ENCODE results near the gene RPS6KA4.

Gene RPS6KA4

DNA sequence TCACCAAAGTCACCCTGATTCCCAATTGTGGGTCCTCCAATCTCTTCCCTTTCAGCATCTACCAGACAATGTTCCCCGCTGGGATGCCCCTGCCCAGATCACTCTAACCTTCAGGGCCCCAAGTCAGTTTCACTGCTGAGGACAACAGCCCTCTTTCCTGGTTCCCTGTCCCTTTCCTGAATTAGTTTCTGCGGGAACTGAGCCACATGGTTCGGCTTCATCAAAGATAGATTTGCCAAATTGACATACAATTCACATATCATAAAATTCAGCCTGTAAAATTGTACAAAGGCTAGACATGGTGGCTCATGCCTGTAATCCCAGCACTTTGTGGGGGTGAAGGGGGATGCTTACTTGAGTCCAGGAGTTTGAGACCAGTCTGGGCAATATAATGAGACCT lies 31.0 kb upstream of the RPS6KA4 start:
- CTCF ChIA-PET = no interaction called here
- TF ChIP-seq SUZ12 (IDR thresholded peaks at IDR 0.05) = no peak
- no peak for TF ChIP-seq L3MBTL2 (conservative IDR thresholded peaks at IDR 0.05)
- TF ChIP-seq LEF1 (IDR thresholded peaks at IDR 0.05; ENCODE audit: borderline replicate concordance) = no peak
- TF ChIP-seq HDGF (IDR thresholded peaks at IDR 0.05; ENCODE audit: borderline replicate concordance) = no peak
- TF ChIP-seq ARNT (IDR thresholded peaks at IDR 0.05) = no peak
- no peak for TF ChIP-seq CTBP1 (IDR thresholded peaks at IDR 0.05; ENCODE audit: borderline replicate concordance)
- TF ChIP-seq NFRKB (IDR thresholded peaks at IDR 0.05) = no peak
- no peak for TF ChIP-seq ZNF384 (IDR thresholded peaks at IDR 0.05)
- no peak for TF ChIP-seq ELF4 (IDR thresholded peaks at IDR 0.05)
- no peak for TF ChIP-seq FOXK2 (IDR thresholded peaks at IDR 0.05)
- no peak for TF ChIP-seq FOXA1 (IDR thresholded peaks at IDR 0.05)
- no peak for DNase-seq (ENCODE audit: extremely low spot score)
- POLR2A ChIA-PET = interaction anchor here (1.3 to 5.6 kb wide), 2 partner anchors 9 to 10 kb away, joined by 9 to 60 read pairs; partner anchors contain the start of genes PRDX5 and TRMT112

DNA sequence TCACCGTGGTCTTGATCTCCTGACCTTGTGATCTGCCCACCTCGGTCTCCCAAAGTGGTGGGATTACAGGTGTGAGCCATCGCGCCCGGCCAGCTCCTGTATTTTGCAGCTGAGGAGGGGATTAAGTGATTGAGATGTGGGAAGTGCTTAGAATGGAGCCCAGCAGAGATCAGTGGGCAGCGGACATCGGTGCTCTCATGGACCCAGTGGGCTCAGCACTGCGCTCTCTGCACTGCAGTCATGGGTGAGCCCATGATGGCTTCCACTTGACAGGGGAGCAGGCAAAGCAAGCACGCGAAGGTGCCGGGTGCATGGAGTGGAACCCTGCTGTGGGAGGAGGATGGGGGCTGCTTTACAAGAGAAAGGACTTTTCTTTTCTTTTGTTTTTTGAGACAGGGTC lies 28.1 kb upstream of the RPS6KA4 start:
- CTCF ChIA-PET = interaction anchor here (0.7 to 2.2 kb wide), 6 partner anchors 8 to 126 kb away, joined by 4 to 13 read pairs (median 6); partner anchors contain the start of genes CCDC88B, PRDX5 and TRMT112
- no peak for DNase-seq (ENCODE audit: extremely low spot score)
- POLR2A ChIA-PET = interaction anchor here (1.0 to 5.6 kb wide), 7 partner anchors 8 to 146 kb away, joined by 3 to 60 read pairs (median 5); partner anchors contain the start of genes ESRRA, PPP1R14B, PRDX5 and STIP1
- TF ChIP-seq SUZ12 (IDR thresholded peaks at IDR 0.05) (no peak), BHLHE40 (IDR thresholded peaks at IDR 0.05; ENCODE audit: borderline replicate concordance) (no peak), ARNT (IDR thresholded peaks at IDR 0.05) (no peak), LEF1 (IDR thresholded peaks at IDR 0.05; ENCODE audit: borderline replicate concordance) (no peak), ZNF384 (IDR thresholded peaks at IDR 0.05) (no peak), CTBP1 (IDR thresholded peaks at IDR 0.05; ENCODE audit: borderline replicate concordance) (no peak), FOXM1 (IDR thresholded peaks at IDR 0.05; ENCODE audit: borderline replicate concordance) (no peak), FOXK2 (IDR thresholded peaks at IDR 0.05) (no peak), L3MBTL2 (conservative IDR thresholded peaks at IDR 0.05) (no peak), TARDBP (IDR thresholded peaks at IDR 0.05) (no peak), ELF4 (IDR thresholded peaks at IDR 0.05) (no peak), NFRKB (IDR thresholded peaks at IDR 0.05) (no peak), HDGF (IDR thresholded peaks at IDR 0.05; ENCODE audit: borderline replicate concordance) (no peak)
- TF ChIP-seq, protein P1, sequence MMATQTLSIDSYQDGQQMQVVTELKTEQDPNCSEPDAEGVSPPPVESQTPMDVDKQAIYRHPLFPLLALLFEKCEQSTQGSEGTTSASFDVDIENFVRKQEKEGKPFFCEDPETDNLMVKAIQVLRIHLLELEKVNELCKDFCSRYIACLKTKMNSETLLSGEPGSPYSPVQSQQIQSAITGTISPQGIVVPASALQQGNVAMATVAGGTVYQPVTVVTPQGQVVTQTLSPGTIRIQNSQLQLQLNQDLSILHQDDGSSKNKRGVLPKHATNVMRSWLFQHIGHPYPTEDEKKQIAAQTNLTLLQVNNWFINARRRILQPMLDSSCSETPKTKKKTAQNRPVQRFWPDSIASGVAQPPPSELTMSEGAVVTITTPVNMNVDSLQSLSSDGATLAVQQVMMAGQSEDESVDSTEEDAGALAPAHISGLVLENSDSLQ (IDR thresholded peaks at IDR 0.05) = no peak

- TF ChIP-seq TARDBP (IDR thresholded peaks at IDR 0.05) = no peak
These were observed 27.2 kb upstream of the RPS6KA4 start for GRCh38 chr11:64331569-64332371.

GRCh38 chr11:64333556-64333955 lies 25.4 kb upstream of the RPS6KA4 start:
- ChIA-PET CTCF (interaction anchor here (0.9 kb wide), 1 partner anchor 16 kb away, joined by 3 read pairs; the partner anchor contains the start of genes PRDX5 and TRMT112), POLR2A (interaction anchor here (5.6 kb wide), 1 partner anchor 15 kb away, joined by 60 read pairs; the partner anchor contains the start of genes PRDX5 and TRMT112)
- DNase-seq (ENCODE audit: extremely low spot score) = no peak
- TF ChIP-seq LEF1 (IDR thresholded peaks at IDR 0.05; ENCODE audit: borderline replicate concordance) (no peak), FOXA1 (IDR thresholded peaks at IDR 0.05) (no peak), SUZ12 (IDR thresholded peaks at IDR 0.05) (no peak), HDGF (IDR thresholded peaks at IDR 0.05; ENCODE audit: borderline replicate concordance) (no peak), CTBP1 (IDR thresholded peaks at IDR 0.05; ENCODE audit: borderline replicate concordance) (no peak), L3MBTL2 (conservative IDR thresholded peaks at IDR 0.05) (no peak), SP1 (IDR thresholded peaks at IDR 0.05) (no peak), FOXK2 (IDR thresholded peaks at IDR 0.05) (no peak), TARDBP (IDR thresholded peaks at IDR 0.05) (no peak), BHLHE40 (IDR thresholded peaks at IDR 0.05; ENCODE audit: borderline replicate concordance) (no peak)
- TF ChIP-seq, protein P1 (IDR thresholded peaks at IDR 0.05) = no peak

More at GRCh38 chr11:64331569-64332371, 27.2 kb upstream of the RPS6KA4 start:
- CTCF ChIA-PET = interaction anchor here (0.8 to 2.2 kb wide), 9 partner anchors 9 to 127 kb away, joined by 4 to 13 read pairs (median 6); partner anchors contain the start of genes CATSPERZ, CCDC88B, PRDX5 and TRMT112
- DNase-seq (ENCODE audit: extremely low spot score) = peak; percentile 59
- POLR2A ChIA-PET = interaction anchor here (0.9 to 5.6 kb wide), 9 partner anchors 9 to 147 kb away, joined by 3 to 60 read pairs (median 5); partner anchors contain the start of genes ESRRA, GPR137, PPP1R14B and PRDX5

- POLR2A ChIA-PET = interaction anchor here (1.9 kb wide), 1 partner anchor 17 kb away, joined by 10 read pairs; the partner anchor contains the start of genes PRDX5 and TRMT112
- TF ChIP-seq L3MBTL2 (conservative IDR thresholded peaks at IDR 0.05) = no peak
- TF ChIP-seq LEF1 (IDR thresholded peaks at IDR 0.05; ENCODE audit: borderline replicate concordance) = no peak
- TF ChIP-seq, protein P1 (IDR thresholded peaks at IDR 0.05) = peak; percentile 62
- CTCF ChIA-PET = interaction anchor here (1.0 kb wide), 1 partner anchor 20 kb away, joined by 3 read pairs; no protein-coding TSS in a partner anchor
- no peak for DNase-seq (ENCODE audit: extremely low spot score)
These were observed 23.9 kb upstream of the RPS6KA4 start for GRCh38 chr11:64334764-64335735.

Data from HEK293T (cell line).